ENCODE results near the gene SYCP2.

SYCP2 gene

DNA sequence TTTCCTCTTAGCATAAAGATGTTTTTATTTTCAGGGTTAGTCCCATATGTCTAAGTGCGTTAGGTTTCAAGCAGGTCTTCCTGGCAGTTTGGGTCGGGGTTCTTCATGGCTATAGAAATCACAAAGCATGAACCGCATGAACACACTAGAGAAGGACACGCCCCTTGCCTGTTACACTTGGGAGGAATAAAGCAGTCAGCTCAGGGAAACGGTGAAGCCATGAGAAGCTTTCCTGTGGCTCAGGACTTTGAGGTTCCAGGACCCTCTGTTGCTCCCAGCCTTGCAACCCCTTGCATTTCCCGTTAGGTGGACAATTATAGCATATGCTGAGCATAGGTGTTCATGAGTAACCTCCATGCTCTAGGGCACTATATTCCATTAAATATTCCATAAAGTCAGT, 96.7 kb downstream of the SYCP2 start:
- no peak for DNase-seq (ENCODE audit: low read depth)

DNA sequence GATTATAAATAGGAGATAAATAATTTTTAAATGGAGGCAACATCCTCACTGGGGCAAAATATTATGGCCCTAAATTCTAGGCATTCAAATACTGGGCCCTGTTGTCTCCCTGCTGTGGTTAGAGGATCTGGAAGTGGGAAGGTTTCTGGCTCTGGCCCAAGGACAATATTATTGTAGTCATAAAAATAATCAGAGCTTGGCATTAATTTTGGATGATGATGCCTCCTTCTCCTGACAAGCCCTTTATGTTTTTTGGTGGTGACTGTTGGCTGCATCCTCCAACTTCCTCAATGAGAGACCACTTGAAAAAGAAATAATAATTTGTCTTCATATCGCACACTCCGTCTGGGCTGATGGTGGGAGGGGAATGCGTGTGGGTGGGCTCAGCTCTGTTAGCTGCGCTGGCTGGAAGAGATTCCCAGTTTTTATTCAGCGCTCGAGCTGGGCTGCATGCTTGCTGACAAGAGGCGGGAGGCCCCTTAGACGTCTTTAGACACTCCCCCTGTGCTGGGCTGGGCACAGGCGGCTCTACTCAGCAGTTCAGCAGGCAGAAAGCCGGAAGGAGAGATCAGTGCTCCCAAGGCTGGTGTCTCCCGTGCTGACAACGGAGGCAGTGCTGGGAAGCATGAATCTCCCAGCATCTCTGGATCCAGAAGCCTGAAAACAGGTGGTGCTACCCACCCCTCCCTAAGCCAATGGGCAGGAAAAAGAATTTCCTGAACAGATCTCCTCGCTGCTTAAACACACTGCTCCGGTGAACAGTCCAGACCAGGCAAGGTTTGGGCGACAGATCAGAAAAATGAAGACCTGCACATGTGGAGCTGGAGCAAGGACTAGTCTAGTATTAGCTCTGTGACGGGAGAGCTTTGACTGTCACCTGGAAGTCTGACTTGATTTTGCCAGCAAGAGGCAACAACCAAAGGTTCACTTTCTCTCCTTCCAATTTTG, 97.7 kb downstream of the SYCP2 start:
- DNase-seq (ENCODE audit: low read depth): no peak

DNA sequence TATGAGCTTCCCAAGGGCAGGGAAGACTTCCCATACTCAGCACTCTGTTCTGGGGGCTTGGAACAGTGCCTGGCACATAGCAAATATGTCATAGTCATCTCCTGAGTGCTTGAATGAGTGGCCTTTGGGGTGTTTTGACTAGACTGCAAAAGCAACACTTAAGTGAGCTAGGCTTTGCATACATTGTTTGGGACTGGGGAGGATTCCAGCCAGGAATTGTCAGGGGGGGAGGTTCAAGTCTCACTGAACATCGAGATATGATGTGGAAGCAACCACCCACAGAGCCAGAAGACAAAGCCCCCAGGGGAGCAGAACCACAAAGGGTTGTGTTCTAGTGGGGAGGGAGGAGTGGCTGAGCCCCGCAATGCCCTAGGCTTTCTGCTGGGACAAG, 98.4 kb downstream of the SYCP2 start:
- DNase-seq (ENCODE audit: low read depth): no peak

DNA sequence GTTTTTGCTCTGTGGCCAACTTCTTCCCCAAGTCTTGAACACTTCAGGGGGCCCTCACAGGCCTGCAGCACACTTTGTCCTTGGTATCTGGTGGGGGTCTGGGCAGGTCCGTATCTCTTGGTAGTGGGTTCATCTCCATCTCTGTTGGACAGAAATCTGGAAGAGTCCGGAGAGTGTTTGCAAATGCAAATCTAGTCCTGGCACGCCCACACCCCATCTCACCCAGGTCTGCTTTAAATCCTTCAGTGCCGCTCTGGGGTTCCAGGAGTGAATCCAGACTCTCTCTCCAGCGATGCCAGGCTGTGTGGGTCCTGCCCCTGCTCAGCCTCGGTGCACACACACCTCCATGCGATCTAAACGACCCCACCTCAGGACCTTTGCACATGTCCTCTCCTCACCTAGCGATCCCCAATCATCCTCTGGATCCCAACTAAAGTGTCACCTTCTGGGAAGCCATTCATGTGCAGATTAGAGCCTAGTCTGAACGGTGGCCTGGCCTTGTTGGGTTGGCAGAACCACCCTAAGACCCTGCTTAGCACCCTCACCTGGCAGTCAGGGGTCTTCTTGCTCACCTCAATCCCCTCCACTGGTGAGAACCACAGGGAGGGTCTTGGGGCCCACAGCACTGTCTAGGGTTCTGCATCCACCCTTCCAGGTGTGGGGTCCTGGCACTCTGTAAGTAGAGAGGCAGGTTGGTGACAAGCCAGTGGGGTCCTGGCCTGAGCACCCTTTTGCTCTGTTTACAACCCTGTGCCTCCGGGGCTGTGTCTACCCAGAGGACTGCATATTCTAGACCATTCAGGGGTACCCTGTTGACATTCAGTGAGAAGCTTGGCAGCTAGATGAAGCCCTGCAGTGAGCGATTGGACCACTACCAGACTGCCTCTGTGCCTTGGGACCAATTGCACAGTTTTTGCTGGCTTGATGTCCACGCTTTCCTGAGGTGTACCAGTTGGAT, 100.8 kb downstream of the SYCP2 start:
- no peak for DNase-seq (ENCODE audit: low read depth)

DNA sequence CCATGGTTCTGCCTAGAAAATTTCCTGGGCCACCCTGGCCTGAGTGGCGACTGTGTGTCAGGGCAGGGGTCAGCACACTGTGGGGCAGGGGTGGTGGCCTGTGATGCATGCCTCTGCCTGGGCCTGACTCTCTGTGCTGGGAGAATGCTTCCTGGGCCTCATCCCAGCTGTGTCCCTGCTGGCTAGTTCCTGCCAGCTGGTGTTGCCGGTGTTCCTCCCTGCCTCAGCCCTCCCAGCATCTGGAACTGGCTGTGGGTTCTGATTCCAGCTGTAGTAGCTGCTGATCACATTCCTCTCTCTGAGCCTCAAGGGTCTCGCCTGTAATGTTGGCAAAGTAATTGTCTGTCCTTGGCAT, 101.5 kb downstream of the SYCP2 start:
- DNase-seq (ENCODE audit: low read depth): no peak

DNA sequence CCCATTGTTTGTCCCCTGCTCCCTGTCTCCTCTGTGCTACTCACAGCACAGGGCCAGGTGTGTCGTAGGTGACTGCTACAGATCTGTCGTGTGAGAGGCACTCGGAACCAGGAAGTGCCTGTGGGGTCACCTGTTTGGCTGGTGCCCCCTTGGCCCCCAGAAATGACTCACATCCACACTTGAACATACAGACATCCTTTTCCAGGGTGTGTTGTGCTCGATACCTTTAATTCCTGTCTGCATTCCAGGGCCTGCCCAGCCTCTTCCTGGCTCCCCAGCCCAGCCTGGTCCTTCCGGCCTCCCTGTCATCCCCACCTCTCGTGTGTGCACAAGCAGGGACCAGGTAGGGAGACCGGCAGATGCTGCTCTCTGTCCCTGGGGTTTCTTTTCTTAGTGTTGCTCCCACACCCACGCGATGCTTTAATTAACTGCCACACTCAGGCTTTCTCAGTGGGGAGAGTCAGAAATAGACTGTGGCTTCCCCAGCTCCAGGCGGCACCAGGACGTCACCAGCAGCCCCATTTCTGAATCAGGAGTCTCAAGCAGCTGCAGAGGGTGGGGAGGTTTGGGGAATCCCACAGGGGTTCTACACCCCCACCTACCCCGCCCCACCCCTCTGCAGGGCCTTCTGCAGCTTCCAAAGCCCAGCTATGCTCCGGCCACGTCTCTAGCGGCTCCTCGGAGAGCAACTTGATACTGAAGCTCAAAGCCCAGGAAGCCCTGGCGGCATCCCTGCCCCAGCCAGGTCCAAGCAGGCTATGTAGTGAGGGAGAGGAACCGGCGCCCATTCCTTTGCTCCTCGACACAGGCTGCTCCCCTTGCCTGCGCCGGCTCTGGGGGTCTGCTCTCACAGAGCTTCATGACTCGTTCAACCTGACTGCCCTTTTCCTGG, 102.2 kb downstream of the SYCP2 start:
- no peak for DNase-seq (ENCODE audit: low read depth)

DNA sequence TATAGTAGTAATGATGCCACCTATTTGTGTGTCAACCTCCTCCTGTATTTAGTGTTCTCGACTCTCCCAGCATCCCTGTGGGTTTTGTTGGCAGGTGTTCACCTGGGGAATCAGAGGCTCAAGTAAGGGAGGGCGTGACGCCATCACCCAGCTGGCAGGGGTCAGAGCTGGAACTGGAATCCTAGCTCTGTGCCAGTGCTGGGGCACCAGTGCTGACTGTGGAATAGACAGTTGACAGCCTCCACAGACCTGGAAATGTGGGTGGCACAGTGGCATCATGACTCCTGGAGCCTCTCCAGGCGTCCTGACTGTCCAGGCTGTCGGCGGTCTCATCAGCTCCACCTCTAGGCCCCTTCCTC, 102.8 kb downstream of the SYCP2 start:
- DNase-seq (ENCODE audit: low read depth): no peak

DNA sequence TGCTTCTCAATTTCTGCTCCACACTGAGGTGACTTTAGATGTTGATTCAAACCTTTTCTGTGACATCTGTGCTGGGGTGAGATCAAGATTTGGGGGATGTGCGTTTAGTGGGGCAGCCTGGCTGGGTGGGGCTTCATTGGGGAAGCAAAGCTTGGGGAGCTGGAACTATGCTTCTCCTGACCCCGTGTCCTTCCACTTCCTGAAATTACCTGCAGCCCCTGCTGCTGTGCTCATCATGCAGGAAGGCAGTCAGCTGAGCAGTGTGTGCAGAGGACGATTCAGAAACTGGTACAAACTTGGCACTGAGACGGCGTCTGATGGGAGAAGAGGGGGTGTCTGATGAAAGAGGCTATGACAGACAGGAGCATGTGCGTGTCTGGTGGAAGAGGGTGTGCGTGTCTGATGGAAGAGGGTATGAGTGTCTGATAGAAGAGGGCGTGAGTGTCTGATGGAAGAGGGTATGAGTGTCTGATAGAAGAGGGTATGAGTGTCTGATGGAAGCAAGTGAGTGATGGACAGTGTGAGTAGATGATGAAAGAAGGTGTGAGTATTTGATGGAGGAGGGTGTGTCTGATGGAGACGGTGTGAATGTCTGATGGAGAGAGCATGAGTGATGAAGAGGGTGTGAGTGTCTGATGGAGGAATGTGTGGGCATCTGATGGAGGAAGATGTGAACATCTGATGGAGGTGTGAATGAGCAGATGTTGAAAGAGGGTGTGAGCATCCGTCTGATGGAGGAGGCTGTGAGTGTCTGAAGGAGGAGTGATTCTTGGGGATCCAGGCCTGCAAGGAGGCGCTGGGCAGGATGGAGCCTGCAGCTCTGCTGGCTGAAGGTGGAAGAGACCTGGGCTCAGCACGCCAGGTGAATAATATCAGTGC, 103.4 kb downstream of the SYCP2 start:
- DNase-seq (ENCODE audit: low read depth): no peak

DNA sequence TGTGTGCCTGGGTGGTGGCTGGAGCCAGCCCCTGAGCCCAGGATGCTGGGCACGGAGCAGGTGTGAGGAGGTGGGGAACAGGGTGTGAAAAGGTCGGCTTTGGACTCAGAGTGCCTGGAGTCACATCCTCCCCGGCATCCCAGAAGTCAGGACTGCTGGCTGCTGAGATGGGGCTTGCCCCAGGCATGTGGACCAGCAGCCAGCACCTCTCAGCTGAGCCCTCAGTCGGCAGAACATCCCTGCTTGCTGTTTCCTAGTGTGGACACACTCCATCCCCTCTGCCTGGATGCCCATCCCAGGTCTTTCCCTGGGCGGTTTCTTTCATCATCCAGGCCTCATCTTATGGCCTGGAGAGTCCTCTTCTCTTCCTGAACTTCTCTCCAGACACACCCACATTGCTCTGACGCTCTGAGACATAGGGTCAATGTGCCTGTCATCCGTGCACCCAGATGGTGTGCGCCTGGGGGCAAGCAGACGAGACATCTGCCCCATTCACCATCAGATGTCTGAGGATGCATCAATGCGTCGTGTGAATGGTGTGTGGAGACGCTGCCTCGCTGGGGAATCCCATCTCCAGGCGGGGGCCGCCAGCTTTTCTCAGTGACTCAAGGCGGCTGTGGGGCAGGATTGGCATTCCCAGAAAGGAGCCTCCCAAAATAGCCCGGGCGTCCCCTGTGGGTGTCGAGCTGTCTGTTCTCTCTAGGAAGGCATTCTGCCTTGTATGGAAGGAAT, 104.2 kb downstream of the SYCP2 start:
- no peak for DNase-seq (ENCODE audit: low read depth)

DNA sequence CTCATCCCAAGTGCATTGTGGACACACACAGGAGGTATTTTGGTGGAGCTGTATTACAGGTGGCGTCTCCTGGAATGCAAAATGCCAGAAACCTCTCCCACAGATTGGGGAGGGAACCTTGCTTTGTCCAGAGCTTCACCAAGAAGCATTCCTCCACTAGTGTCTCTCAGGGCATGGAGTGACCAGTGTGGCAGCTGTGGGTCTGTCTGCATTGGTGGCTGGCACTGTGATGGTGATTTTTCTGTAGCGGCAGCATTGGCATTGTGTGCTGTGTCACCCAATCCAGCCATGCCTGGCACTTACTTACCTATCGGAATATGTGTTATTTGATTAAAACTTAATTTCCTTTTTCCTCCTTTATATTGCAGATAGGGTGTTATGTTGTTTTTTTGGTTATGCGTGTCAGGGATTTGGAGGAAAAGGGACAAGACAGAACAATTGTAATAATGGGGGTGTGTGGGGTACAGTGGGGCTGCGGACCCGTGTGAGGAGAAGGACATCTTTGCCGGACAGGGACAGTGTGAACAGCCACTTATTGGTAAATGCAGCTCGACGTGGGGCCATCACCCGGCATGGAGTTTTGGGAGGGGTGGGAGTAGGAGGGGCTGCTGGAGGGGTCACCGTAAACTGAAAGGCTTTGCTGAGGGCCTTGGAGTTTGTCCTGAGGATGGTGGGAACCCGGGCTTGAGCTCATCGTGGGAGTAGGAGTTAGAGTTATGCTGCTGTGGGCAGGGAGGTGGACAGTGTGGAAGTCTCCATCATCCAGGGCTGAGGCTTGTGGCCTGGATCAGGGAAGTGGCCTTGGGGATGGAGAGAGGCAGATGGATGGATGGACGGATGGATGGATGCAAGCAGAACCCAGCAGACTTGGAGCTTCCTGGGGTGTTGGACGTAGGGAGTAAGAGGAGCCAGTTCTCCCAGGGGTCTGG, 105.0 kb downstream of the SYCP2 start:
- DNase-seq (ENCODE audit: low read depth): no peak

DNA sequence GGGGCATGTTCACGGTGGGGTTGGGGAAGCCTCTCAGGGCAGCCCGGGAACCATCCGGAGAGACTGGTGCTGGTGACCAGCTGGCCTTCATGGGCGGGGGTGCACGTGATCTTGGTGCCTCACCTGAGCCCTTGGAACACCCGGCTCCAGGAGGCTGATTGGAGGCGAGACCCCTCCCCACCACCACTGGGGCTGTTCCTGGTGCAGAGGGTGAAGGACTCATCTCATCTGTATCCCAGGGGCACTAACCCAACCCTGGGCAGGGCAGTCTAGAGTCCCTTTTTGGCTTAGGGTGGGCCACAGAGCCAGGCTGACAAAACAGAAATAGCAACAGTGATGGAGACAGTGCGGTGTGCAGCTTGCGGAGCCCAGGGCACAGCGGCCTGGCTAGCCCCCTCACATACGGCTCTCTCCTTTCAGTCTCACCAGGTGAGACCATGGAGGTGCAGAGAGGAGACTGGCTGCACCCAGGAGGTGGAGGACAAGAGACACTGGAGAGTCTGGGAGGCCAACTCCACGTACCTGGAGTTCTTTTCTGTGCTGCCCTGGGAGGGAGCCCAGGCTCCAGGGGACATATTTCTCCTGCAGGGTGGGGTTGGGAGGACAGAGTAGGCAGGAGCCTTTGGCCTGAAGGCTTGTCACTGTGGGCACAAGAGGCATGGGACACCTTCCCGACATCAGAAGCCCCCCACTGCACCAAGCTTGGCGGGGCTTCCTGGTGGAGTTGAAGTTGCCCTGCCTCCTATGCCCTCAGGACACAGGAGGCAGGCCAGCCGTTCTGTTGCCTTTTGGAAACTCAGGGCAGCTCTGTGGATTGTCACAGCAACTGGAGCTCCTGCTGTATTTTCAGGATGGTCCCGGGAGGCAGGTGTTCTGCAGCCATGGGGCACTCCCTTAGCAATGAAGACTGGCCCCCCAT, 106.0 kb downstream of the SYCP2 start:
- no peak for DNase-seq (ENCODE audit: low read depth)

DNA sequence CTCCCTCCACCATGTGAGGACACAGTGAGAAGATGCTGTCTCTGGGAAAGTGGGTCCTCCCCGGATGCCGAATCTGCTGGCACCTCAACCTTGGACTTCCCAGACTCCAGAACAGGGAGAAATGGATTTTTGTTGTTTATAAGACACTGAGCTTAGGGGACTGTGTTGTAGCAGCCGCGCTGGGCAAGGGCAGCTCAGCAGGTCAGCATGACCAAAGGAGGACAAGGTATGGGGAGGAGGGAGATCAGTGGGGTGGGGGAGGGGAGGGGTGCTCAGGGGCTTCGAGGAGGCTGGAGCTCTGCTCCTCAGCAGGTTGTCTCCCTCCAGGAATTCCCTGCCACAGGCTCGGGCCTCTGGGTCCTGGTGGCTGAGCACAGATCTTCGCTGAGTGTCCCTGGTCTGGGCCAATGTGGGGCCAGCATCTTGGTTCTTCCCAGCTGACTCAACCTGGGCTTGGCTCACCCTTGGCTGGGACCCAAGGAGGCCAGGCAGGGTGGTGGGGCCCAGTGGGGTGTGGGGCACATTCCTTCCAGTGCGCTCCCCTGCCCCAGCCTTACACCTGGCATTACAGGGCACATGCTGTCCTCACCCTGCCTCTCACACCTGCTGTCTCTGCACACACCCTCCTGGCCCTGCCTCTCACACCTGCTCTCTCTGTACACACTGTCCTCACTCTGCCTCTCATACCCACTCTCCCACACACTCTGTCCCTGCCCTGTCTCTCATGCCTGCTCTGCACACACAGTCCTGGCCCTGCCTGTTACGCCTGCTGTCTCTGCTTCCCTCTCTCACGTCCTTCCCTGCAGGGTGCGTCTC, 107.3 kb downstream of the SYCP2 start:
- no peak for DNase-seq (ENCODE audit: low read depth)

DNA sequence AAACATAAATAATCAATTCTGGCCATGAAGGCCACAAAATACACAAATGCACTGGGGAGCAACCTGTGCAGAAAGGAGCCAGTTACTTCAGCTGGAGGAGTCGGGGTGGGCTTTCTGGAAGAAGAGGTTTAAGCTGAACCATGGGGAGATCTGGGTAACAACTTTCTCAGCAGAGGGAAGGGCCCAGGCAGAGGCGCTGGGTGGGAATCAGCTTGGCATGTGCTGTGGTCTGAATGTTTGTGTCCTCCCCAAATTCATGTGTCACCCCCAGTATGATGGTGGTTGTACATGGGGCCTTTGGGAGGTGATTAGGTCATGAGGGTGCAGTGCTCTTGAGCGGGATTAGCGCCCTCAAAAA, 107.9 kb downstream of the SYCP2 start:
- no peak for DNase-seq (ENCODE audit: low read depth)

DNA sequence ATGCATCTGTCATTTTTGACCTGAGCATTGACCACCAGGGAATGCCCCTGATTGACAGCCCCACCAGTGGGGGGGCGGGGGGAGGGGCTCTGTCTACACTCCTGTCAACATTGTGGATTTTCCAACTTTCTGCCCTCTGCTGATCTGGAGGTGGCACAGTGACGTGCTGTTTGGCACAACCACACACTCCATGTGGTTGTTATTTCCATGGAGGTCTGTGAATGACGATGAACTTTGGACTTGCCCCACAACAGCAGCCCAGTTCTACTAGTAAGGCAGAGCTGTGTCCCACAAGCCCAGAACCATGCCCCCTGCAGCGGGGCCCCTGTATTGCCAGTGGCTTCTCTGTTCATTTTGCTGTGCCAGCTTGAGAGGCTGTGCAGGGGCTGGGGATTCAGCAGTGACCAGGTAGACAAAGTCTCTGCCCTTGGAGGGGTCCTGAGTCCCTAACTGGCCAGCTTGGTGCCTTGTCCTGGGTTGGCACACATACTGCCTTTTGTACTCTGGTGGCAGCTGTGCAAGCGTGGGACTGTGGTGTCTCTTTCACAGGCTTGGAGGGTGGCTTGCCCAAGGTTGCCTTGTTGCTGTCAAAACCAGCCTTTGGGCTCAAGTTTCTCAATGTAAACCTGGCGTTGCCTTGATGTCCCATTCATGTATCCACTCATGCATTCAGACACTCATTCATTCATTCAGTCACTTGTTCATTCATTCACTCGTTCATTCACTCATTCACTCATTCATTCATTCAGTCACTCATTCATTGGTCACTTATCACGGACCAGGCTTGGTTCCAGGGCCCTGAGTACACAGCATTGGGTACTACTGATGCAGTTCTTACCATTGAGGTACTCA, 108.5 kb downstream of the SYCP2 start:
- DNase-seq (ENCODE audit: low read depth): no peak

DNA sequence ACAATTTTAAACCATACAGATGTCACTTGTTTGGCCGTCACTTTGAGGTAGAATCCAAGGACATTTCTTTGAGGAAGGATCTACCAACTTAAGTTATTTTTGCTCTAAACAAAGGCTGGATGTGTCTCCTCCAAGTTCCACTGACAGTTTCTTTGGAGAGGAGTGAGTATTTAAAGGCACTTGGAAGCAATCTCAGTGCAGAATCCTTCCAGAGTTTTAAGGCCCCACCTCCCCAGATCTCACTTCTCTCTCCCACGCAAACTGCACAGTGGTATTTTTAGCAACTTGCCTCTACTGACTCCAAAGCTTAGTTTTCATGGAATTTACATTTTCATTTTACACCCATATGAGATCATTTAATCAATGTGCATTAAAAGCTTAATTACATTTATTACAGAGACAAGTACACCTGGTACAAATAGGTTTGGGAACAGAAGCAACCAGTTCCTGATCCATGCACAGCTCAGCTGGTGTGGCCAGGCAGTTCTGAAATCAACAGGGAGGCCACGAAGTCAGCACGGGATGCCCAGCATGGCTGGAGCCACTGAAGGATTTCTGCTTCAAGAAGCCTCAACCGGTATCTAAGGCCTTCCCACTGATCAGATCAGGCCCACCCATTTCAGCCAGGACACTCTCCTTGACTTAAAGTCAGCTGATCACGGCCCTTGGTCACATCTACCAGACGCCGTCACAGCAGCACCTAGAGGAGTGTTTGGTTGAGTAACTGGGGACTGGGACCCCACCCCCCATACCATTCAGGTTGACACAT, 109.8 kb downstream of the SYCP2 start:
- DNase-seq (ENCODE audit: low read depth): no peak

DNA sequence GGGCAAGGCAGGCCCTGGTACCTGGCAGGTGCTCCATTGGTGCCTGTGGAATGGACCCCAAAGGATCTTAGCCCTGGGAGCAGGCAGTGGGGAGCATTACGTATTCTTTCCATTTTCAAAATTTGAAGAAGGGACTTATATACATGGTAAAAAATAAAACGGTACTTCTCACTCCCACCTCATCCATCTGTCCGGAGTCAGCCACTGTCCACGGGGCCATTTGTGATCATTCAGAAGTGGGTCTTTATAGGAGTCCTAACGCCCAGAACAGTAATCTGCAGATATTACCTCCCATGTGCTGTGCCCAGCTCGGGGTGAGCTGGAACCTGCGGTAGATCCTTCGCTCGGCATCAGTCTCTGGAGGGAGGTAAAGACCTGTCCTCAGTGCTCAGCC, 110.4 kb downstream of the SYCP2 start:
- DNase-seq (ENCODE audit: low read depth): no peak

All from GM04504 (cell line).